ENCODE results near the gene ACOT4.
"Not testable (repeated sequence)": the region's sequence is repeated elsewhere in the genome, so short reads cannot be mapped to it uniquely, and the experiment has no call there.

DNA sequence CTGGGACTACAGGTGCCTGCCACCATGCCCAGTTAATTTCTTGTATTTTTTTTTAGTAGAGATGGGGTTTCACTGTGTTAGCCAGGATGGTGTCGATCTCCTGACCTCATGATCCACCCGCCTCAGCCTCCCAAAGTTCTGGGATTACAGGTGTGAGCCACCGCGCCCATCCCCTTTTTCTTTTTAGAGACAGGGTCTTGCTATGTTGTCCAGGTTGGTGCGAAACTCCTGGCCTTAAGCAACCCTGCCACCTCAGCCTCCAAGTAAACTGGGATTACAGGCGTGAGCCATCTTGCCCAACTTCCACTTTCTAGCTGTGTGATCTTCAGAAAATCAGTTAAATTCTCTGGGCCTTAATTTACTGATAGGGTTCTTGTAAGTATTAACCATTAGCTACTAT lies 24.7 kb upstream of the ACOT4 start:
- TF ChIP-seq, protein P1, sequence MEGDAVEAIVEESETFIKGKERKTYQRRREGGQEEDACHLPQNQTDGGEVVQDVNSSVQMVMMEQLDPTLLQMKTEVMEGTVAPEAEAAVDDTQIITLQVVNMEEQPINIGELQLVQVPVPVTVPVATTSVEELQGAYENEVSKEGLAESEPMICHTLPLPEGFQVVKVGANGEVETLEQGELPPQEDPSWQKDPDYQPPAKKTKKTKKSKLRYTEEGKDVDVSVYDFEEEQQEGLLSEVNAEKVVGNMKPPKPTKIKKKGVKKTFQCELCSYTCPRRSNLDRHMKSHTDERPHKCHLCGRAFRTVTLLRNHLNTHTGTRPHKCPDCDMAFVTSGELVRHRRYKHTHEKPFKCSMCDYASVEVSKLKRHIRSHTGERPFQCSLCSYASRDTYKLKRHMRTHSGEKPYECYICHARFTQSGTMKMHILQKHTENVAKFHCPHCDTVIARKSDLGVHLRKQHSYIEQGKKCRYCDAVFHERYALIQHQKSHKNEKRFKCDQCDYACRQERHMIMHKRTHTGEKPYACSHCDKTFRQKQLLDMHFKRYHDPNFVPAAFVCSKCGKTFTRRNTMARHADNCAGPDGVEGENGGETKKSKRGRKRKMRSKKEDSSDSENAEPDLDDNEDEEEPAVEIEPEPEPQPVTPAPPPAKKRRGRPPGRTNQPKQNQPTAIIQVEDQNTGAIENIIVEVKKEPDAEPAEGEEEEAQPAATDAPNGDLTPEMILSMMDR (IDR thresholded peaks at IDR 0.05; ENCODE audit: control extremely low read depth in 1 of 3, insufficient read depth in 1 of 3, low read depth in 1 of 3, low read length in 3 of 3): not testable (repeated sequence)
- not testable (repeated sequence) for TF ChIP-seq EGR1 (IDR thresholded peaks at IDR 0.05; ENCODE audit: borderline replicate concordance, low read depth, low read length); MAFK (IDR thresholded peaks at IDR 0.05; ENCODE audit: low read depth, low read length); RXRA (IDR thresholded peaks at IDR 0.05; ENCODE audit: insufficient read depth, low read depth, low read length); EZH2 (IDR thresholded peaks at IDR 0.05; ENCODE audit: low read depth, low read length, severe bottlenecking); EP300 (IDR thresholded peaks at IDR 0.05; ENCODE audit: borderline replicate concordance in 1 of 2, low read depth in 2 of 2, low read length in 2 of 2); RFX5 (IDR thresholded peaks at IDR 0.05; ENCODE audit: borderline replicate concordance, low read depth, low read length); KDM1A (IDR thresholded peaks at IDR 0.05; ENCODE audit: borderline replicate concordance, low read length); SP2 (IDR thresholded peaks at IDR 0.05; ENCODE audit: low read length)
- TF ChIP-seq, protein P2, sequence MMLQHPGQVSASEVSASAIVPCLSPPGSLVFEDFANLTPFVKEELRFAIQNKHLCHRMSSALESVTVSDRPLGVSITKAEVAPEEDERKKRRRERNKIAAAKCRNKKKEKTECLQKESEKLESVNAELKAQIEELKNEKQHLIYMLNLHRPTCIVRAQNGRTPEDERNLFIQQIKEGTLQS (IDR thresholded peaks at IDR 0.05; ENCODE audit: insufficient read depth, low read depth, low read length): not testable (repeated sequence)

Data from H1 (cell line).